Medulla oblongata (tissue), 1 donor: ENCODE data around the gene PIAS1.

Source experiments
- DNase-seq: peaks from one replicate; pipeline ENCODE4 v3.0.0-alpha.2; 2015; ENCODE audit errors: extremely low spot score

PIAS1 gene

GRCh38 chr15:68062946-68063465, 8.9 kb downstream of the PIAS1 start:
- no peak for DNase-seq

GRCh38 chr15:68063606-68064005, 9.5 kb downstream of the PIAS1 start:
- no peak for DNase-seq

- DNase-seq, result no peak
Measured at GRCh38 chr15:68073576-68074288, 19.6 kb downstream of the PIAS1 start.

- no peak for DNase-seq
Measured at GRCh38 chr15:68075764-68076385, 21.8 kb downstream of the PIAS1 start.

- no peak for DNase-seq
Measured at GRCh38 chr15:68078365-68078764, 24.2 kb downstream of the PIAS1 start.

- no peak for DNase-seq
Measured at GRCh38 chr15:68080334-68080733, 26.2 kb downstream of the PIAS1 start.

- DNase-seq, result no peak
Measured at GRCh38 chr15:68080783-68081182, 26.7 kb downstream of the PIAS1 start.

- no peak for DNase-seq
Measured at GRCh38 chr15:68081869-68082505, 27.9 kb downstream of the PIAS1 start.

- no peak for DNase-seq
Measured at GRCh38 chr15:68082735-68083134, 28.6 kb downstream of the PIAS1 start.

- no peak for DNase-seq
Measured at GRCh38 chr15:68083463-68083862, 29.3 kb downstream of the PIAS1 start.

- no peak for DNase-seq
Measured at GRCh38 chr15:68085052-68085451, 30.9 kb downstream of the PIAS1 start.

- DNase-seq, result no peak
Measured at GRCh38 chr15:68091743-68092142, 37.6 kb downstream of the PIAS1 start.

- DNase-seq, result no peak
Measured at GRCh38 chr15:68096099-68096498, 42.0 kb downstream of the PIAS1 start.

- DNase-seq, result no peak
Measured at GRCh38 chr15:68097029-68097428, 42.9 kb downstream of the PIAS1 start.

- DNase-seq, result no peak
Measured at GRCh38 chr15:68098465-68098864, 44.4 kb downstream of the PIAS1 start.

- DNase-seq, result no peak
Measured at GRCh38 chr15:68100194-68100593, 46.1 kb downstream of the PIAS1 start.

GRCh38 chr15:68103603-68104002, 49.5 kb downstream of the PIAS1 start:
- DNase-seq, result no peak

GRCh38 chr15:68106656-68107055, 52.5 kb downstream of the PIAS1 start:
- DNase-seq, result no peak

- DNase-seq, result no peak
Measured at GRCh38 chr15:68107142-68107541, 53.0 kb downstream of the PIAS1 start.

GRCh38 chr15:68112706-68113105, 58.6 kb downstream of the PIAS1 start:
- no peak for DNase-seq

- DNase-seq, result no peak
Measured at GRCh38 chr15:68113273-68113672, 59.2 kb downstream of the PIAS1 start.

GRCh38 chr15:68113751-68114150, 59.6 kb downstream of the PIAS1 start:
- no peak for DNase-seq

GRCh38 chr15:68114356-68114755, 60.2 kb downstream of the PIAS1 start:
- DNase-seq, result no peak
